Esophagus squamous epithelium (tissue), 4 donors: ENCODE measurements around the gene KCNQ1.
"Not testable (repeated sequence)": the region's sequence is repeated elsewhere in the genome, so short reads cannot be mapped to it uniquely, and the experiment has no call there.

Source experiments
- CTCF ChIP-seq, 6 experiments: fragments of 450-650 bp in 4 of 6; fragments of 200-600 bp in 2 of 6; sonication (generic) in 2 of 6; IDR thresholded peaks; one replicate each; pipeline ENCODE4 v1.5.1; 2016 to 2019; ENCODE audit warnings: antibody characterized with exemption in 6 of 6, mild to moderate bottlenecking in 4 of 6, moderate library complexity in 4 of 6
- POLR2A ChIP-seq, 4 donors: fragments of 450-650 bp; IDR thresholded peaks; one replicate each; pipeline ENCODE4 v1.6.1; 2017; ENCODE audit warnings: antibody characterized with exemption in 4 of 4, mild to moderate bottlenecking in 4 of 4, moderate library complexity in 3 of 4

- not testable (repeated sequence) for TF ChIP-seq POLR2A, CTCF (IDR thresholded peaks at IDR 0.05)
Observed at GRCh38 chr11:2480067-2480873, 35.5 kb downstream of the KCNQ1 start.
